ENCODE measurements around the gene MANF.

- TF ChIP-seq YY1 (IDR thresholded peaks at IDR 0.05; ENCODE audit: low read depth) = no peak
- no peak for TF ChIP-seq NFIC (IDR thresholded peaks at IDR 0.05)
- no peak for TF ChIP-seq RAD21 (IDR thresholded peaks at IDR 0.05; ENCODE audit: low read depth)
- TF ChIP-seq REST (IDR thresholded peaks at IDR 0.05; ENCODE audit: low read depth) = no peak
- TF ChIP-seq CEBPB (IDR thresholded peaks at IDR 0.05) = no peak
- TF ChIP-seq TEAD4 (IDR thresholded peaks at IDR 0.05) = no peak
- TF ChIP-seq FOXM1 (IDR thresholded peaks at IDR 0.05; ENCODE audit: borderline replicate concordance, low read depth) = no peak
- no peak for TF ChIP-seq USF1 (IDR thresholded peaks at IDR 0.05)
- TF ChIP-seq EGR1 (IDR thresholded peaks at IDR 0.05) = no peak
- peak; percentile 11; the same call in 1 of the 2 replicates for TF ChIP-seq MAX (IDR thresholded peaks at IDR 0.05)
- no peak for TF ChIP-seq EP300 (IDR thresholded peaks at IDR 0.05; ENCODE audit: borderline replicate concordance)
- TF ChIP-seq ZBTB7A (IDR thresholded peaks at IDR 0.05; ENCODE audit: low read depth) = no peak
- TF ChIP-seq TAF1 (IDR thresholded peaks at IDR 0.05; ENCODE audit: low read depth) = no peak
- no peak for TF ChIP-seq TCF12 (IDR thresholded peaks at IDR 0.05; ENCODE audit: low read depth)
These were observed 901 bp upstream of the MANF start for GRCh38 chr3:51384055-51384725.

Data from Ishikawa (cell line).